Liver (tissue), 9 donors: ENCODE results near the gene HIPK1. TPM values are rescaled to one million over a fixed set of nuclear protein-coding genes. Genes with fewer than 3 reads are reported as not detected.

ENCODE experiments used
- DNase-seq: peaks from one replicate; pipeline ENCODE4 v3.0.0-alpha.2; 2017; ENCODE audit warnings: low spot score
- H3K27ac ChIP-seq, 2 donors: one replicate each; pipeline ENCODE4 v1.7.0; 2013; ENCODE audit warnings: inconsistent platforms in 2 of 2, low read length in 2 of 2, control low read depth in 1 of 2, low read depth in 1 of 2, mild to moderate bottlenecking in 1 of 2
- H3K27me3 ChIP-seq, 4 donors: one replicate each; pipeline versions ENCODE4 v1.6.1 to v1.7.0; 2013; ENCODE audit warnings: low read length in 3 of 4, inconsistent platforms in 1 of 4, mild to moderate bottlenecking in 1 of 4, moderate library complexity in 1 of 4; ENCODE audit not compliant: control insufficient read depth in 4 of 4, insufficient read depth in 4 of 4
- H3K36me3 ChIP-seq, 4 donors: one replicate each; pipeline versions ENCODE4 v1.6.1 to v1.7.0; 2013; ENCODE audit warnings: low read length in 3 of 4, mild to moderate bottlenecking in 3 of 4, low read depth in 1 of 4, moderate library complexity in 1 of 4; ENCODE audit not compliant: control insufficient read depth in 4 of 4, insufficient read depth in 3 of 4
- H3K4me1 ChIP-seq, 4 donors: one replicate each; pipeline versions ENCODE4 v1.6.1 to v1.7.0; 2013; ENCODE audit warnings: low read length in 3 of 4, mild to moderate bottlenecking in 3 of 4, moderate library complexity in 1 of 4; ENCODE audit not compliant: control insufficient read depth in 4 of 4, insufficient read depth in 4 of 4
- H3K4me3 ChIP-seq, 3 donors: one replicate each; pipeline versions ENCODE4 v1.6.1 to v1.7.0; 2013; ENCODE audit warnings: low read length in 3 of 3, control low read depth in 1 of 3, low read depth in 1 of 3, mild to moderate bottlenecking in 1 of 3
- H3K9ac ChIP-seq, 2 donors: one replicate each; pipeline ENCODE4 v1.7.0; 2013; ENCODE audit warnings: low read length in 2 of 2, mild to moderate bottlenecking in 2 of 2, moderate library complexity in 2 of 2, control low read depth in 1 of 2, low read depth in 1 of 2
- H3K9me3 ChIP-seq, 4 donors: one replicate each; pipeline versions ENCODE4 v1.6.1 to v1.7.0; 2013; ENCODE audit warnings: low read length in 3 of 4; ENCODE audit not compliant: control insufficient read depth in 4 of 4
- ATF3 ChIP-seq: IDR thresholded peaks from 2 replicates; pipeline ENCODE4 v1.6.1; 2016; ENCODE audit warnings: antibody characterized with exemption
- CTCF ChIP-seq: fragments of 150-350 bp; IDR thresholded peaks from 2 replicates; pipeline ENCODE4 v1.5.1; 2017; ENCODE audit warnings: improper control_type of control experiment, low read depth, low read length; ENCODE audit not compliant: missing input control
- EGR1 ChIP-seq, 2 donors: IDR thresholded peaks; 2 replicates each; pipeline ENCODE4 v1.6.1; 2016 to 2018; ENCODE audit warnings: antibody characterized with exemption in 2 of 2, low read depth in 2 of 2
- FOXA1 ChIP-seq: IDR thresholded peaks from 2 replicates; pipeline ENCODE4 v1.6.1; 2016; ENCODE audit warnings: antibody characterized with exemption
- FOXA2 ChIP-seq: IDR thresholded peaks from 2 replicates; pipeline ENCODE4 v1.6.1; 2016; ENCODE audit warnings: antibody characterized with exemption
- GABPA ChIP-seq, 2 donors: IDR thresholded peaks in 1 of 2; conservative IDR thresholded peaks in 1 of 2; 2 replicates each; pipeline ENCODE4 v1.6.1; 2016; ENCODE audit warnings: antibody characterized with exemption in 2 of 2, mild to moderate bottlenecking in 1 of 2, moderate library complexity in 1 of 2
- HNF4G ChIP-seq: IDR thresholded peaks from 2 replicates; pipeline ENCODE4 v1.6.1; 2016; ENCODE audit warnings: antibody characterized with exemption
- JUND ChIP-seq, 2 donors: IDR thresholded peaks; 2 replicates each; pipeline ENCODE4 v1.6.1; 2016; ENCODE audit warnings: antibody characterized with exemption in 2 of 2
- NR2F2 ChIP-seq: IDR thresholded peaks from 2 replicates; pipeline ENCODE4 v1.6.1; 2016; ENCODE audit warnings: antibody characterized with exemption
- REST ChIP-seq: IDR thresholded peaks from 2 replicates; pipeline ENCODE4 v1.6.1; 2016; ENCODE audit warnings: antibody characterized with exemption, mild to moderate bottlenecking
- RXRA ChIP-seq, 2 donors: IDR thresholded peaks; 2 replicates each; pipeline ENCODE4 v1.6.1; 2017 to 2018; ENCODE audit warnings: antibody characterized with exemption in 2 of 2, mild to moderate bottlenecking in 1 of 2
- SP1 ChIP-seq: IDR thresholded peaks from 2 replicates; pipeline ENCODE4 v1.6.1; 2018; ENCODE audit warnings: antibody characterized with exemption, mild to moderate bottlenecking
- TAF1 ChIP-seq: conservative IDR thresholded peaks from 2 replicates; pipeline ENCODE4 v1.6.1; 2016; ENCODE audit warnings: antibody characterized with exemption, mild to moderate bottlenecking
- ZBTB33 ChIP-seq: IDR thresholded peaks from 2 replicates; pipeline ENCODE4 v1.6.1; 2016; ENCODE audit warnings: antibody characterized with exemption
- WGBS: extraction: QIAGEN DNeasy Blood & Tissue Kit; methylation state at CpG from one replicate; pipeline ENCODE4 v1.1.7; 2013; 5-methylcytosine and 5-hydroxymethylcytosine counted together
- polyA plus RNA-seq, 2 donors: library from polyadenylated mRNA; stranded (reverse) in 1 of 2; unstranded in 1 of 2; fragments of 200-250 nt in 1 of 2; fragments of >200 nt in 1 of 2; fragmentation: Nextera tagmentation in 1 of 2; extraction: Ambion mirVana in 1 of 2; gene quantifications; one replicate each; pipeline versions ENCODE4 v1.2.1 to v1.2.3, GENCODE V29; 2013 to 2015
- total RNA-seq, 2 donors: library from RNA; depleted of rRNA; stranded (reverse); fragments of >200 nt; gene quantifications; one replicate each; pipeline ENCODE4 v1.2.3, GENCODE V29; 2014
- donor health status: healthy.
- donor health status: healthy.
- donor health status: healthy.
- donor health status: healthy.
- donor health status: healthy.

Gene HIPK1
- total and polyA plus RNA-seq, 4 donors: 8.7 to 50.2 (median 15.1) TPM

GRCh38 chr1:113990961-113991360, 61.8 kb downstream of the HIPK1 start (continued):
- no peak for TF ChIP-seq ZBTB33
- TF ChIP-seq RXRA (IDR thresholded peaks at IDR 0.05): no peak
- TF ChIP-seq TAF1: no peak
- TF ChIP-seq FOXA1: no peak
- no peak for TF ChIP-seq JUND (IDR thresholded peaks at IDR 0.05)
- no peak for TF ChIP-seq SP1

GRCh38 chr1:113991467-113991997, 62.4 kb downstream of the HIPK1 start:
- no peak for TF ChIP-seq REST
- TF ChIP-seq EGR1 (IDR thresholded peaks at IDR 0.05; ENCODE audit: low read depth in 2 of 2): no peak
- TF ChIP-seq FOXA1: no peak
- no peak for TF ChIP-seq FOXA2
- TF ChIP-seq SP1: no peak
- no peak for TF ChIP-seq GABPA (IDR thresholded peaks at IDR 0.05 in 1 of 2, conservative IDR thresholded peaks at IDR 0.05 in 1 of 2)
- no peak for TF ChIP-seq RXRA (IDR thresholded peaks at IDR 0.05)
- TF ChIP-seq HNF4G: no peak
- TF ChIP-seq CTCF: no peak
- no peak for TF ChIP-seq JUND (IDR thresholded peaks at IDR 0.05)
- Histone ChIP-seq H3K4me3 (no peak overlapping the region), H3K27ac (no peak overlapping the region), H3K9me3 (peaks cover 2 to 9% (median 3%) of the 10 kb centered on the region in 4 donors), H3K4me1 (no peaks in the 10 kb centered on the region), H3K36me3 (no peaks in the 10 kb centered on the region), H3K9ac (no peak overlapping the region), H3K27me3 (no peaks in the 10 kb centered on the region)
- WGBS: 91% methylated on average over 5 of the region's 5 CpGs
- DNase-seq: no peak

- no peaks in the 10 kb centered on the region for H3K36me3 ChIP-seq
- no peaks in the 10 kb centered on the region for H3K27me3 ChIP-seq
- no peak for TF ChIP-seq NR2F2
- no peak for TF ChIP-seq GABPA (IDR thresholded peaks at IDR 0.05 in 1 of 2, conservative IDR thresholded peaks at IDR 0.05 in 1 of 2)
- TF ChIP-seq ATF3: no peak
- TF ChIP-seq CTCF: no peak
- peaks cover 0 to 1% (median 0%) of the 10 kb centered on the region in 4 donors for H3K4me1 ChIP-seq
- DNase-seq: no peak
- peaks cover 2 to 9% (median 3%) of the 10 kb centered on the region in 4 donors for H3K9me3 ChIP-seq
- no peak overlapping the region for H3K27ac ChIP-seq
- no peak overlapping the region for H3K4me3 ChIP-seq
- WGBS: 93% methylated on average over 5 of the region's 5 CpGs
- H3K9ac ChIP-seq: no peak overlapping the region
These were observed 63.9 kb downstream of the HIPK1 start for GRCh38 chr1:113993072-113993471.
